Transverse colon (tissue), 4 donors: ENCODE measurements around the gene PALM. TPM values are rescaled to one million over a fixed set of nuclear protein-coding genes. Genes with fewer than 3 reads are reported as not detected.
A peak's percentile ranks its signal among the peaks of the same experiment; 100 is the strongest.

Source experiments
- DNase-seq: peaks from one replicate; pipeline ENCODE4 v3.0.0-alpha.2; 2019
- H3K27ac ChIP-seq, 4 donors: fragments of 200-600 bp; sonication (generic); 2 replicates each; pipeline ENCODE4 v1.5.1; 2016 to 2018; ENCODE audit warnings: inconsistent platforms in 4 of 4
- H3K27me3 ChIP-seq: fragments of 200-600 bp; sonication (generic); 2 replicates; pipeline ENCODE4 v1.5.1; 2017; ENCODE audit warnings: inconsistent platforms
- H3K36me3 ChIP-seq, 4 donors: fragments of 200-600 bp; sonication (generic); 2 replicates each; pipeline ENCODE4 v1.5.1; 2017 to 2019; ENCODE audit warnings: inconsistent platforms in 4 of 4
- H3K4me1 ChIP-seq, 4 donors: fragments of 200-600 bp; sonication (generic); 2 replicates each; pipeline ENCODE4 v1.5.1; 2017 to 2020; ENCODE audit warnings: inconsistent platforms in 4 of 4
- H3K4me3 ChIP-seq, 4 donors: fragments of 200-600 bp; sonication (generic); 1 replicate in 1 of 4; 2 replicates in 3 of 4; pipeline versions ENCODE4 v1.5.1 to v1.6.1; 2017 to 2019; ENCODE audit warnings: inconsistent platforms in 4 of 4
- H3K9me3 ChIP-seq, 2 donors: fragments of 200-600 bp; sonication (generic); 2 replicates each; pipeline ENCODE4 v1.5.1; 2017 to 2019; ENCODE audit warnings: inconsistent platforms in 2 of 2
- EP300 ChIP-seq: sonication (generic); formaldehyde crosslinking; IDR thresholded peaks from one replicate; pipeline ENCODE4 v1.6.1; 2017; ENCODE audit warnings: antibody characterized with exemption, low read depth
- POLR2A ChIP-seq: fragments of 450-650 bp; IDR thresholded peaks from one replicate; pipeline ENCODE4 v1.6.1; 2016; ENCODE audit warnings: antibody characterized with exemption, mild to moderate bottlenecking, moderate library complexity
- POLR2AphosphoS5 ChIP-seq, 3 donors: sonication (generic); formaldehyde crosslinking; IDR thresholded peaks; one replicate each; pipeline ENCODE4 v1.6.1; 2016; ENCODE audit warnings: antibody characterized with exemption in 3 of 3
- WGBS, 2 donors: methylation state at CpG; one replicate each; pipeline ENCODE4 v1.1.5; 2018; ENCODE audit warnings: low coverage in 1 of 2; 5-methylcytosine and 5-hydroxymethylcytosine counted together
- in situ Hi-C, 4 donors: fragments of 200-750 bp; cut with MboI; loops; one replicate each; pipeline versions ENCODE4 v1.15.0 to v1.15.1; 2017; ENCODE audit warnings: low sequenced_read_pairs in 3 of 4, low pct_ligation_motif_present in 1 of 4, low pct_unique_long_range_greater_than_20kb in 1 of 4
- intact Hi-C: fragments of 100-400 bp; cut with DNase I; formaldehyde crosslinking; loops from one replicate; pipeline ENCODE4 v1.15.1; 2023; ENCODE audit warnings: low total_unique reads
- total RNA-seq, 4 donors: library from RNA; depleted of rRNA; stranded (reverse); fragments of >200 nt; gene quantifications; one replicate each; pipeline ENCODE4 v1.1.0, GENCODE V29; 2016
- TF ChIP-seq, protein P1 (sequence below), 5 experiments: fragments of 200-600 bp in 3 of 5; fragments of 450-650 bp in 2 of 5; sonication (generic) in 3 of 5; IDR thresholded peaks; 1 replicate in 2 of 5; 2 replicates in 3 of 5; pipeline ENCODE4 v1.5.1; 2016 to 2017; ENCODE audit warnings: antibody characterized with exemption in 5 of 5, inconsistent platforms in 3 of 5, mild to moderate bottlenecking in 2 of 5, moderate library complexity in 1 of 5

The PALM gene
- total RNA-seq, 4 donors from 2014 or later = 14.1 to 99.3 (median 29.8) TPM

DNA sequence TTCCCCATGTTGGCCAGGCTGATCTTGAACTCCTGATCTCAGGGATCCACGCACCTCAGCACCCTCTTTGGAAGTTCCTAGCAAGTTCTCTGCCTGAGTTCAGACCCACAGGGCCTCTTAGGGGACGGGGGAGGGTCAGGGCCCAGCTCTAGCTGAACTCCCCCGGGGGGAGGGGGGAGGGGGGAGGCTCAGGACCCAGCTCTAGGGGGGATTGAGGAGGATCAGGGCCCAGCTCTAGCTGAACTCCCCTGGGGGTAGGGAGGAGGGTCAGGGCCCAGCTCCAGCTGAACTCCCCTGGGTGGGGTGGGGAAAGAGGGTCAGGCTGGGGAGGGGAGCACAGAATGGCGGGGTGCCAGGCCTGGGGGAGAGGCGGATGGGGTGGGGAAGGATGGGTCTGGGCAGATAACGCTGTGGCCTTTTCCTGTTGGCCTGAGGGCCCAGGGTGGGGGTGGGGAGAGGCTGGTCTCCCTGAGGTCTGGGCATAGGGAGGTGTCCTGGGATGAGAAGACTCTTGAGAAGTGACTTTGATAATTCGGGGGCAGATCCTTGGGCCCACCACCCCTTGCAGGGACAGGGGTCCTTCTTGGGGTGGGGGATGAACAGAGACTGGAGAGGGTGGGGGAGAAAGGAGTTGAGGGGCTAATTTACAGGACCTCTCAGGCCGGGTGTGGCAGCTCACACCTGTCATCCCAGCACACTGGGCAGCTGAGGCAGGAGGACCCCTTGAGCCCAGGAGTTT, 83.0 kb downstream of the PALM start:
- H3K4me1 ChIP-seq = peaks cover 0 to 19% (median 11%) of the 10 kb centered on the region in 4 donors
- H3K9me3 ChIP-seq = no peaks in the 10 kb centered on the region
- TF ChIP-seq POLR2AphosphoS5 (IDR thresholded peaks at IDR 0.05) = no peak
- TF ChIP-seq, protein P1, sequence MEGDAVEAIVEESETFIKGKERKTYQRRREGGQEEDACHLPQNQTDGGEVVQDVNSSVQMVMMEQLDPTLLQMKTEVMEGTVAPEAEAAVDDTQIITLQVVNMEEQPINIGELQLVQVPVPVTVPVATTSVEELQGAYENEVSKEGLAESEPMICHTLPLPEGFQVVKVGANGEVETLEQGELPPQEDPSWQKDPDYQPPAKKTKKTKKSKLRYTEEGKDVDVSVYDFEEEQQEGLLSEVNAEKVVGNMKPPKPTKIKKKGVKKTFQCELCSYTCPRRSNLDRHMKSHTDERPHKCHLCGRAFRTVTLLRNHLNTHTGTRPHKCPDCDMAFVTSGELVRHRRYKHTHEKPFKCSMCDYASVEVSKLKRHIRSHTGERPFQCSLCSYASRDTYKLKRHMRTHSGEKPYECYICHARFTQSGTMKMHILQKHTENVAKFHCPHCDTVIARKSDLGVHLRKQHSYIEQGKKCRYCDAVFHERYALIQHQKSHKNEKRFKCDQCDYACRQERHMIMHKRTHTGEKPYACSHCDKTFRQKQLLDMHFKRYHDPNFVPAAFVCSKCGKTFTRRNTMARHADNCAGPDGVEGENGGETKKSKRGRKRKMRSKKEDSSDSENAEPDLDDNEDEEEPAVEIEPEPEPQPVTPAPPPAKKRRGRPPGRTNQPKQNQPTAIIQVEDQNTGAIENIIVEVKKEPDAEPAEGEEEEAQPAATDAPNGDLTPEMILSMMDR (IDR thresholded peaks at IDR 0.05) = no peak
- no peak for TF ChIP-seq POLR2A
- no peak for TF ChIP-seq EP300
- H3K27me3 ChIP-seq = no peaks in the 10 kb centered on the region
- in situ Hi-C loops (no loop called here), intact Hi-C loops (no loop called here)
- no peaks in the 10 kb centered on the region for H3K36me3 ChIP-seq
- WGBS, 2 donors = 63 to 67% methylated on average over 4 to 8 of the region's 8 CpGs
- H3K4me3 ChIP-seq = no peak overlapping the region
- no peak overlapping the region for H3K27ac ChIP-seq
- no peak for DNase-seq

DNA sequence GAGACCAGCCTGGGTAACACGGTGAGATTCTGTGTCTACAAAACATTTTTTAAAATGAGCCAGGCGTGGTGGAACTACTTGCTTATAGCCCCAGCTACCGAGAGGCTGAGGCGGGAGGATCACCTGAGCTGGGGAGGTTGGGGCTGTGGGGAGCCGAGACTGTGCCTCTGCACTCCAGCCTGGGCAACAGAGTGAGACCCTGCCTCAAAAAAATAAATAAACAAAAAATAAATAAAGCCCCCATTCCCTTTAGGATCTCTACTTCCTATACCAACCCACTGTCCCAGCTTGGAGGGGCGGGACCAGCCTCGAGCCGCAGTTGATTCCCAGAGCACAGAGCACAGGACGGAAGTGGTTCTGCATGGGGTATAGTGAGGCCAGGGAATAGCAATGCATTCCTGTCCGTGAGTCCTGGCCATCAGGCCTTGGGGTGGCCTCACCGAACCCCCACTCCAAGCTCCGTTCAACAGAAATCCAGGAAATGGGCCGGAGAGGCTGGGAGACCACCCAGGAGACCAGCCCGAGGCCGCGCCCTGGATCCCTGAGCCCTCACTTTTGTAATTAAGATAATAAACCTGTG, 83.7 kb downstream of the PALM start:
- no peak for DNase-seq
- in situ Hi-C loops (no loop called here), intact Hi-C loops (no loop called here)
- H3K27me3 ChIP-seq = no peaks in the 10 kb centered on the region
- H3K9me3 ChIP-seq = no peaks in the 10 kb centered on the region
- WGBS, 2 donors = 82% methylated on average over 16 of the region's 16 CpGs; no CpG with 5 or more reads in 1 of the 2 donors
- no peak overlapping the region for H3K27ac ChIP-seq
- peaks cover 0 to 19% (median 11%) of the 10 kb centered on the region in 4 donors for H3K4me1 ChIP-seq
- no peak for TF ChIP-seq POLR2AphosphoS5 (IDR thresholded peaks at IDR 0.05)
- TF ChIP-seq, protein P1 (IDR thresholded peaks at IDR 0.05) = no peak
- no peak for TF ChIP-seq EP300
- no peak for TF ChIP-seq POLR2A
- no peak overlapping the region for H3K4me3 ChIP-seq
- no peaks in the 10 kb centered on the region for H3K36me3 ChIP-seq

DNA sequence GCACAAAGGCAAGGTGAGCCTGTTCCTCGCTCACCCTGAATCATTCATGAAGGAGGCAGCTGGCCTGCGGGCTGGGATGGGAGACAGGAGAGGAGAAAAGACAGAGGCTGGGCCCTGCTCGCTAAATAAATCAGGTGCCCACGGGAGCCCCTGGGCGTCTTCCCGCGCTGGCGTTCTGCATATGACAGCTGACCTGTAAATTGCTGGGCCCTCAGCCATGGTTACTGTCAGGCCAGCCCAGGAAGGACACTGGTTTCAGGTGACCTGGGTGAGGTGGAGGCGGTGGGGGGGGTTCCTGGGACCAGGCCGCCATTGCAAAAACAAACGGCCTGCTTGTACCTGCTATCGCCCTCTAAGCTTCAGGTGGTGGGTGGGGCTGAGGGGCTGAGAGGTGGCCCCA, 85.1 kb downstream of the PALM start:
- 94% methylated on average over 12 of the region's 12 CpGs; no CpG with 5 or more reads in 1 of the 2 donors for WGBS, 2 donors
- Histone ChIP-seq H3K4me1 (peaks cover 0 to 19% (median 11%) of the 10 kb centered on the region in 4 donors), H3K36me3 (no peaks in the 10 kb centered on the region), H3K9me3 (no peaks in the 10 kb centered on the region), H3K4me3 (no peak overlapping the region), H3K27ac (no peak overlapping the region), H3K27me3 (no peaks in the 10 kb centered on the region)
- intact Hi-C loops (no loop called here), in situ Hi-C loops (no loop called here)
- TF ChIP-seq EP300 (no peak), POLR2A (no peak), POLR2AphosphoS5 (IDR thresholded peaks at IDR 0.05) (no peak)
- TF ChIP-seq, protein P1 (IDR thresholded peaks at IDR 0.05) = no peak
- no peak for DNase-seq

DNA sequence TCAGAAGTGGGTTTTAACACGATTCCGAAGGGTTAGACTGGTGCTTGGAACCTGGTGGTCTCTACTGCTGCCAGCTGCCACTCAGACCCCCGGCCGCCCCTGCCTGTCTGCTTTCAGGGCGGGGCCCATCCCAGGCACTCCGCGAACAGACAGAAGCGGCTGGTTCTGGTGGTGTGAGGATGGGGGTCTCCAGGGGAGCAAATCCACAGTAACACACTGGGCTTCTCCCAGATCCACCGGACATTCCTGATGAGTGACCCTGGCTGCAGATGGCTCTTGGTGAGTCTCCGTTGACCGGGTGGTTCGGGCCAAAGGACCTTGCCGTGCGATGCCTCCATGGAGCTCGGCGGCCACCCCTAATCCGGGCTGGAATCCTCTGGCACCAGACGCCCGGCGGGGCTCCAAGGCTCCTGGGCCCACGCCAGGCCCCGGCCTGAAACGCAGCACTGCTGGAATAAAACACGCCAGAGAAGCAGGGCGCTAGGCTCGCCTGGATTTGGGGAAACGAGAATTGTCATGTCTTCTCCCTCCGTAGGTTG, 86.4 kb downstream of the PALM start:
- in situ Hi-C loops = no loop called here
- WGBS, 2 donors = 73% methylated on average over 28 of the region's 28 CpGs; no CpG with 5 or more reads in 1 of the 2 donors
- H3K27ac ChIP-seq = peak overlapping the region; percentile 2 to 93 (median 52)

More for the DNA sequence above, 86.4 kb downstream of the PALM start:
- Histone ChIP-seq H3K9me3 (no peaks in the 10 kb centered on the region), H3K4me3 (no peak overlapping the region), H3K36me3 (no peaks in the 10 kb centered on the region), H3K4me1 (peaks cover 8 to 29% (median 23%) of the 10 kb centered on the region in 4 donors), H3K27me3 (no peaks in the 10 kb centered on the region)
- intact Hi-C loops = no loop called here
- no peak for DNase-seq
- TF ChIP-seq POLR2AphosphoS5 (IDR thresholded peaks at IDR 0.05) (no peak), EP300 (no peak), POLR2A (no peak)
- TF ChIP-seq, protein P1 (IDR thresholded peaks at IDR 0.05) = no peak
